Ovary (tissue), 3 donors: ENCODE results near the gene F10.

Experiments
- EP300 ChIP-seq: sonication (generic); formaldehyde crosslinking; IDR thresholded peaks from one replicate; pipeline ENCODE4 v1.6.1; 2017; ENCODE audit warnings: antibody characterized with exemption
- TF ChIP-seq, protein P1 (sequence below), 3 donors: fragments of 450-650 bp in 2 of 3; fragments of 200-600 bp in 1 of 3; IDR thresholded peaks; one replicate each; pipeline versions ENCODE4 v1.5.1 to v1.8.0; 2016 to 2022; ENCODE audit warnings: antibody characterized with exemption in 3 of 3, mild to moderate bottlenecking in 1 of 3
- donor health status: DM: no; HTN: no; CAD: no.

DNA sequence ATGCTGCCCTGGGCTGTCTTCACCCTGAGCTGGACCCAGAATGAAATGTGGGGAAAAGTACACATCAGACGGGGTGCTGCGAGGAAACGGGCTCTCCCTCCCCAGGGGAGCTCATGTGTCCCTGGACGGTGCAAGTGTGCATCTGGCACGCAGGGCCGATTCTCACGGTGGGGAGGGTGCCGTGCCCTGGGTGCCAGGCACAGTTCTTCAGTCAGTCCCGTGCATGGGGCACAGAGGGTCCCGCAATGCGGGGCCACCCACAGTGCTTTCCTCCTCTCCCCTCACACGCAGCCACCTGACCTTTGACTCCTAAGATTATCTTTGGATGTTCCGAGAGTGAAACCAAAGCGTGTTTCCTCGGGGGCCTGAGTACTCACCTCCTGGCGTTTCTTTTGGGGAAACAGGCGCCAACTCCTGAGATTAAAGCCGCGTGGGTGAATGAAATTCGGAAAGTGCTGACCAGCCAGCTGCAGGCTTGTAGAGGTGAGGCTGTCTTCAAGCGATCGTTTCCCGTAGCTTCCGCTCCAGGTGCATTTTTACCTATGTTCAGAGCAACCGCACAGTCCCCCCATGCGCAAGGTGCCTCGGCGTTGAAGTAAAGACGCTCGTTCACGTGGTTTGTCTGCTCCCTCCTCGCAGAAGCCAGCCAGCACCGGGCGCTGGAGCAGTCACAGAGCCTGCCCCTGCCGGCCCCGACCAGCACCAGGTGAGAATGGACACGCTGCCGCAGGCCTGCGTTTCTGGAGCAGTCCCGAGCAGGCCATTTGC is 34.5 kb upstream of the F10 start:
- TF ChIP-seq, protein P1, sequence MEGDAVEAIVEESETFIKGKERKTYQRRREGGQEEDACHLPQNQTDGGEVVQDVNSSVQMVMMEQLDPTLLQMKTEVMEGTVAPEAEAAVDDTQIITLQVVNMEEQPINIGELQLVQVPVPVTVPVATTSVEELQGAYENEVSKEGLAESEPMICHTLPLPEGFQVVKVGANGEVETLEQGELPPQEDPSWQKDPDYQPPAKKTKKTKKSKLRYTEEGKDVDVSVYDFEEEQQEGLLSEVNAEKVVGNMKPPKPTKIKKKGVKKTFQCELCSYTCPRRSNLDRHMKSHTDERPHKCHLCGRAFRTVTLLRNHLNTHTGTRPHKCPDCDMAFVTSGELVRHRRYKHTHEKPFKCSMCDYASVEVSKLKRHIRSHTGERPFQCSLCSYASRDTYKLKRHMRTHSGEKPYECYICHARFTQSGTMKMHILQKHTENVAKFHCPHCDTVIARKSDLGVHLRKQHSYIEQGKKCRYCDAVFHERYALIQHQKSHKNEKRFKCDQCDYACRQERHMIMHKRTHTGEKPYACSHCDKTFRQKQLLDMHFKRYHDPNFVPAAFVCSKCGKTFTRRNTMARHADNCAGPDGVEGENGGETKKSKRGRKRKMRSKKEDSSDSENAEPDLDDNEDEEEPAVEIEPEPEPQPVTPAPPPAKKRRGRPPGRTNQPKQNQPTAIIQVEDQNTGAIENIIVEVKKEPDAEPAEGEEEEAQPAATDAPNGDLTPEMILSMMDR (IDR thresholded peaks at IDR 0.05): no peak
- no peak for TF ChIP-seq EP300
